Measurements from ENCODE around the gene HSPB1. TPM values are rescaled to one million over a fixed set of nuclear protein-coding genes. Genes with fewer than 3 reads are reported as not detected.

The HSPB1 gene
- total and polyA plus RNA-seq, 2 experiments from 2014 or later: 186 to 1,525 TPM

GRCh38 chr7:76326646-76327233 is 24.3 kb downstream of the HSPB1 start:
- H3K79me2 ChIP-seq: peaks cover 82% of the 10 kb centered on the region
- H2AFZ ChIP-seq: no peak overlapping the region
- 79% methylated on average over 5 of the region's 5 CpGs for WGBS (ENCODE audit: low lambda C conversion rate, missing lambda C conversion rate)
- no peak overlapping the region for H3K4me3 ChIP-seq
- no peaks in the 10 kb centered on the region for H3K27me3 ChIP-seq
- no peaks in the 10 kb centered on the region for H3K4me1 ChIP-seq (ENCODE audit: insufficient read depth)
- no peaks in the 10 kb centered on the region for H3K9me3 ChIP-seq (ENCODE audit: low read depth)
- no peak overlapping the region for H3K4me2 ChIP-seq
- no peak for DNase-seq (ENCODE audit: low spot score)
- H3K36me3 ChIP-seq (replicated peaks; ENCODE audit: insufficient read depth, low read depth): no peaks in the 10 kb centered on the region
- peaks cover 43% of the 10 kb centered on the region for H4K20me1 ChIP-seq (ENCODE audit: insufficient read depth, poor library complexity, severe bottlenecking)
- H3K9me2 ChIP-seq (replicated peaks; ENCODE audit: insufficient read depth): no peaks in the 10 kb centered on the region
- TF ChIP-seq EZH2phosphoT487 (IDR thresholded peaks at IDR 0.05; ENCODE audit: low read depth, severe bottlenecking, unreplicated experiment) (no peak), CTCF (IDR thresholded peaks at IDR 0.05; ENCODE audit: poor library complexity) (no peak), EZH2 (IDR thresholded peaks at IDR 0.05; ENCODE audit: borderline replicate concordance) (no peak)
- H3K27ac ChIP-seq: no peak overlapping the region

- DNase-seq (ENCODE audit: low spot score): no peak
- H3K27ac ChIP-seq: no peak overlapping the region
- H4K20me1 ChIP-seq (ENCODE audit: insufficient read depth, poor library complexity, severe bottlenecking): peaks cover 52% of the 10 kb centered on the region
- H3K4me3 ChIP-seq: no peak overlapping the region
- no peaks in the 10 kb centered on the region for H3K9me2 ChIP-seq (replicated peaks; ENCODE audit: insufficient read depth)
- no peak for TF ChIP-seq CTCF (IDR thresholded peaks at IDR 0.05; ENCODE audit: poor library complexity)
- no peak for TF ChIP-seq EZH2 (IDR thresholded peaks at IDR 0.05; ENCODE audit: borderline replicate concordance)
- TF ChIP-seq EZH2phosphoT487 (IDR thresholded peaks at IDR 0.05; ENCODE audit: low read depth, severe bottlenecking, unreplicated experiment): no peak
- H3K36me3 ChIP-seq (replicated peaks; ENCODE audit: insufficient read depth, low read depth): no peaks in the 10 kb centered on the region
- peaks cover 88% of the 10 kb centered on the region for H3K79me2 ChIP-seq
- no peak overlapping the region for H2AFZ ChIP-seq
- WGBS (ENCODE audit: low lambda C conversion rate, missing lambda C conversion rate): 72% methylated on average over 7 of the region's 7 CpGs
- H3K9me3 ChIP-seq (ENCODE audit: low read depth): no peaks in the 10 kb centered on the region
- no peaks in the 10 kb centered on the region for H3K4me1 ChIP-seq (ENCODE audit: insufficient read depth)
- no peak overlapping the region for H3K4me2 ChIP-seq
- no peaks in the 10 kb centered on the region for H3K27me3 ChIP-seq
Observed at GRCh38 chr7:76327610-76328009, 25.1 kb downstream of the HSPB1 start.

- no peak overlapping the region for H3K4me3 ChIP-seq
- H3K36me3 ChIP-seq (replicated peaks; ENCODE audit: insufficient read depth, low read depth): no peaks in the 10 kb centered on the region
- no peaks in the 10 kb centered on the region for H3K9me2 ChIP-seq (replicated peaks; ENCODE audit: insufficient read depth)
- peaks cover 59% of the 10 kb centered on the region for H4K20me1 ChIP-seq (ENCODE audit: insufficient read depth, poor library complexity, severe bottlenecking)
- H3K9me3 ChIP-seq (ENCODE audit: low read depth): no peaks in the 10 kb centered on the region
- DNase-seq (ENCODE audit: low spot score): no peak
- H3K79me2 ChIP-seq: peaks cover 96% of the 10 kb centered on the region
- no peaks in the 10 kb centered on the region for H3K4me1 ChIP-seq (ENCODE audit: insufficient read depth)
- no peak overlapping the region for H3K4me2 ChIP-seq
- H2AFZ ChIP-seq: no peak overlapping the region
- TF ChIP-seq CTCF (IDR thresholded peaks at IDR 0.05; ENCODE audit: poor library complexity): no peak
- no peak for TF ChIP-seq EZH2 (IDR thresholded peaks at IDR 0.05; ENCODE audit: borderline replicate concordance)
- TF ChIP-seq EZH2phosphoT487 (IDR thresholded peaks at IDR 0.05; ENCODE audit: low read depth, severe bottlenecking, unreplicated experiment): no peak
- H3K27ac ChIP-seq: no peak overlapping the region
- 89% methylated on average over 15 of the region's 15 CpGs for WGBS (ENCODE audit: low lambda C conversion rate, missing lambda C conversion rate)
- no peaks in the 10 kb centered on the region for H3K27me3 ChIP-seq
Observed at GRCh38 chr7:76328389-76328788, 25.9 kb downstream of the HSPB1 start.

All from hepatocyte (in vitro differentiated cells).